K562 (cell line): ENCODE measurements around the gene SLC10A3. TPM values are rescaled to one million over a fixed set of nuclear protein-coding genes. Genes with fewer than 3 reads are reported as not detected.

Experiments
- ATAC-seq: fragments of 200-7000 bp; cut with Tn5 transposase; 3 replicates; pipeline ENCODE4 v1.9.1; 2020; ENCODE audit warnings: moderate library complexity
- BruUV-seq: library from RNA; stranded (reverse); fragments of 400-500 nt; replicated peaks from 2 replicates; lab custom pipeline; 2021; lab: Mats Ljungman, UMichigan
- CTCF ChIA-PET: fragments of 300-600 bp; formaldehyde crosslinking; extraction: SDS; loops from one replicate; lab custom pipeline; 2021; ENCODE audit warnings: low intra/inter-chr PET ratio; lab: Yijun Ruan, JAX
- POLR2A ChIA-PET: fragments of 300-600, 350-650 bp; sonication (Branson Sonifier 250); formaldehyde crosslinking; extraction: SDS; loops from one replicate; lab custom pipeline; 2021; ENCODE audit warnings: antibody characterized with exemption, inconsistent platforms; lab: Yijun Ruan, JAX
- DNase-seq, 4 experiments: peaks; one replicate each; pipeline versions ENCODE4 v3.0.0 to v3.0.0-alpha.2; 2011 to 2018; ENCODE audit warnings: low spot score in 3 of 4, mixed read lengths in 3 of 4; ENCODE audit errors: extremely low read depth in 1 of 4
- FAIRE-seq: peaks from 2 replicates; lab custom pipeline; 2011; peaks lifted over from hg19 to GRCh38; lab: Jason Lieb, UNC
- H2AFZ ChIP-seq: 2 replicates; pipeline ENCODE4 v1.6.0; 2011; ENCODE audit warnings: low read depth, low read length, control low read depth, inconsistent platforms
- H3K27ac ChIP-seq: fragments of 200-600 bp; 3 replicates; pipeline ENCODE4 v1.8.0; 2011; ENCODE audit warnings: low read depth, mild to moderate bottlenecking, control low read depth, inconsistent platforms, low read length, moderate library complexity, mixed read lengths; ENCODE audit errors: extremely low read depth
- H3K27me3 ChIP-seq, 2 experiments: fragments of 300-600 bp in 1 of 2; 2 replicates in 1 of 2; 3 replicates in 1 of 2; pipeline versions ENCODE4 v1.6.0 to v1.8.0; 2011; ENCODE audit warnings: inconsistent platforms in 2 of 2, low read length in 2 of 2, mild to moderate bottlenecking in 1 of 2, mixed read lengths in 1 of 2, moderate library complexity in 1 of 2; ENCODE audit not compliant: control insufficient read depth in 2 of 2, insufficient read depth in 2 of 2
- H3K36me3 ChIP-seq: fragments of 300-600 bp; 3 replicates; pipeline ENCODE4 v1.8.0; 2011; ENCODE audit warnings: mild to moderate bottlenecking, low read length, inconsistent platforms; ENCODE audit not compliant: control insufficient read depth, insufficient read depth
- H3K4me1 ChIP-seq, 2 experiments: fragments of 200-600 bp in 1 of 2; replicated peaks in 1 of 2; 2 replicates in 1 of 2; 3 replicates in 1 of 2; pipeline versions ENCODE4 v1.5.1 to v1.8.0; 2011; ENCODE audit warnings: inconsistent platforms in 2 of 2, low read length in 2 of 2, mild to moderate bottlenecking in 1 of 2, mixed read lengths in 1 of 2, moderate library complexity in 1 of 2; ENCODE audit not compliant: control insufficient read depth in 2 of 2, insufficient read depth in 2 of 2
- H3K4me2 ChIP-seq: 2 replicates; pipeline ENCODE4 v1.6.1; 2011; ENCODE audit warnings: low read length, control low read depth, inconsistent platforms, mixed read lengths; ENCODE audit not compliant: insufficient read depth
- H3K4me3 ChIP-seq: fragments of 200-600 bp; sonication (generic), shearing (Covaris generic); 2 replicates; pipeline ENCODE4 v1.5.1; 2016; ENCODE audit warnings: control low read depth, inconsistent platforms
- H3K79me2 ChIP-seq: fragments of 200-600 bp; 3 replicates; pipeline ENCODE4 v1.8.0; 2011; ENCODE audit warnings: low read length, inconsistent platforms; ENCODE audit not compliant: control insufficient read depth, insufficient read depth
- H3K9ac ChIP-seq, 2 experiments: 2 replicates each; pipeline versions ENCODE4 v1.6.0 to v1.6.1; 2011; ENCODE audit warnings: low read depth in 2 of 2, low read length in 2 of 2, control low read depth in 1 of 2, inconsistent platforms in 1 of 2, mild to moderate bottlenecking in 1 of 2, mixed read lengths in 1 of 2; ENCODE audit not compliant: insufficient read depth in 1 of 2
- H3K9me1 ChIP-seq: one replicate; pipeline ENCODE4 v1.6.0; 2011; ENCODE audit warnings: inconsistent platforms, mild to moderate bottlenecking, low read length, moderate library complexity; ENCODE audit not compliant: control insufficient read depth, insufficient read depth
- H3K9me3 ChIP-seq: replicated peaks from 2 replicates; pipeline ENCODE4 v1.5.1; 2011; ENCODE audit warnings: low read depth, low read length, inconsistent platforms; ENCODE audit not compliant: control insufficient read depth, insufficient read depth
- H4K20me1 ChIP-seq: replicated peaks from 2 replicates; pipeline ENCODE4 v1.6.1; 2011; ENCODE audit warnings: low read length, inconsistent platforms, mixed read lengths; ENCODE audit not compliant: control insufficient read depth, insufficient read depth
- HES1 ChIP-seq: fragments of 450-650 bp; IDR thresholded peaks from 2 replicates; pipeline ENCODE4 v1.6.1; 2016; ENCODE audit warnings: low read depth, mild to moderate bottlenecking, moderate library complexity
- RAD51 ChIP-seq: fragments of 450-650 bp; IDR thresholded peaks from 2 replicates; pipeline ENCODE4 v1.7.1; 2016; ENCODE audit warnings: low read depth, mild to moderate bottlenecking, borderline replicate concordance
- USF2 ChIP-seq: sonication (generic); formaldehyde crosslinking; IDR thresholded peaks from 2 replicates; pipeline ENCODE4 v1.5.0; 2020; ENCODE audit warnings: missing genetic modification reagents
- ZBTB26 ChIP-seq: fragments of 450-650 bp; formaldehyde crosslinking; IDR thresholded peaks from 2 replicates; pipeline ENCODE4 v1.4.0; 2022; ENCODE audit warnings: missing genetic modification characterization
- WGBS: fragments of 100-300 bp; shearing (Covaris generic); methylation state at CpG from one replicate; pipeline ENCODE4 v1.1.6; 2016; ENCODE audit warnings: low coverage, mixed read lengths; ENCODE audit not compliant: insufficient coverage; ENCODE audit errors: missing lambda C conversion rate; 5-methylcytosine and 5-hydroxymethylcytosine counted together
- in situ Hi-C: fragments of 300-500 bp; cut with MboI; formaldehyde crosslinking; loops from 4 replicates; pipeline ENCODE4 v1.15.0; 2018; ENCODE audit warnings: inconsistent platforms, mixed read lengths
- intact Hi-C: fragments of 100-400 bp; cut with micrococcal nuclease; formaldehyde crosslinking; loops from 2 replicates; pipeline ENCODE4 v1.14.2; 2022
- polyA plus RNA-seq, 8 experiments: library from polyadenylated mRNA; depleted of rRNA in 4 of 8; stranded (reverse) in 5 of 8; unstranded in 3 of 8; fragments of >200 nt; fragmentation: Nextera tagmentation in 2 of 8; fragmentation: Illumina TruSeq in 1 of 8; extraction: Ambion mirVana in 2 of 8; extraction: Trizol in 1 of 8; gene quantifications; 2 replicates each; pipeline versions ENCODE4 v1.2.1 to v1.2.3, GENCODE V29; 2011 to 2014; ENCODE audit warnings: inconsistent platforms in 1 of 8, missing spikeins in 1 of 8
- total RNA-seq, 7 experiments: library from RNA; depleted of rRNA in 6 of 7; stranded (reverse); fragments of >200 nt in 6 of 7; fragmentation: Illumina TruSeq in 2 of 7; extraction: Trizol in 2 of 7; gene quantifications; 2 replicates each; pipeline versions ENCODE4 v1.2.1 to v1.2.3, GENCODE V29; 2011 to 2021; ENCODE audit warnings: low replicate concordance in 1 of 7

The SLC10A3 gene
- total and polyA plus RNA-seq, 9 of the 15 experiments (the other 6 are each of a cell fraction or from before 2014, with no cell fraction given): 5.2 to 30.6 (median 16.7) TPM

- TF ChIP-seq ZBTB26 (CRISPR knock-in tag): no peak
Measured at GRCh38 chrX:154482786-154483185, 7.6 kb downstream of the SLC10A3 start (continued).

GRCh38 chrX:154481911-154482601 is 8.4 kb downstream of the SLC10A3 start:
- Histone ChIP-seq H3K36me3 (peaks cover 31% of the 10 kb centered on the region), H3K9ac (peak overlapping the region in 1 of 2 experiments; percentile 88; a peak in 2 of 4 replicates), H3K9me3 (no peaks in the 10 kb centered on the region), H3K27ac (peak overlapping the region; percentile 87; the same call in 2 of the 3 replicates), H3K4me3 (no peak overlapping the region), H3K9me1 (no peaks in the 10 kb centered on the region), H3K4me1 (peaks cover 52 to 76% of the 10 kb centered on the region in 2 experiments), H3K27me3 (no peaks in the 10 kb centered on the region), H3K4me2 (no peak overlapping the region), H2AFZ (0 out of 2 replicates have a peak overlapping the region, but pooled peaks have one; percentile 26), H3K79me2 (peaks cover 49% of the 10 kb centered on the region), H4K20me1 (no peaks in the 10 kb centered on the region)
- no peak for FAIRE-seq
- POLR2A ChIA-PET: interaction anchor here (0.6 to 1.7 kb wide), 5 partner anchors 8 to 174 kb away, joined by 3 to 7 read pairs (median 4); partner anchors contain the start of gene SLC10A3
- TF ChIP-seq RAD51 (peak; percentile 56; the same call in 1 of the 2 replicates), HES1 (no peak), USF2 (CRISPR knock-in tag) (0 out of 2 replicates have a peak, but pooled peaks have one; percentile 7)
- no peak for DNase-seq
- WGBS: 73% methylated on average over 11 of the region's 14 CpGs
- intact Hi-C loops: loop anchor here (5.0 kb wide), 1 partner anchor 35 kb away; the partner anchor contains the start of gene FAM3A
- in situ Hi-C loops: no loop called here
- no peak for ATAC-seq
- BruUV-seq: no TSS peak
- CTCF ChIA-PET: no interaction called here
